Activated naive CD4-positive, alpha-beta T cell treated with Interleukin-2 at 50 U/mL for 16 hours (primary cell): Measurements from ENCODE around the gene APBA2.

Experiments
- DNase-seq: peaks from one replicate; pipeline ENCODE4 v3.0.0-alpha.2; 2020

Gene APBA2

DNA sequence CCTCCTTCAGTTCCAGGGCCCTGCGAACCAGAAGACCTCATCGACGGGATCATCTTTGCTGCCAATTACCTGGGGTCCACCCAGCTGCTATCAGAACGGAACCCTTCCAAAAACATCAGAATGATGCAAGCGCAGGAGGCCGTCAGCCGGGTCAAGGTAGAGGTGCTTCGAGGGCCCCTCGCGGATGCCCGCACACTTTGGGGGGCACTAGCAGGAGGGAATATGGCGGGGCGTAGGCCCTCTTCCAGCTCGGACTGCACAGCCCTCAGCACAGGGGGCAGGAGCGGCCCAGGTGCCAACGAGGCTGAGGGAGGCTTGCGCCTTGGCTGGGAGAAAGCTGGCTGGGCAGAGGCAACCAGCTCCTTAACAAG lies 207.3 kb downstream of the APBA2 start:
- DNase-seq: no peak

DNA sequence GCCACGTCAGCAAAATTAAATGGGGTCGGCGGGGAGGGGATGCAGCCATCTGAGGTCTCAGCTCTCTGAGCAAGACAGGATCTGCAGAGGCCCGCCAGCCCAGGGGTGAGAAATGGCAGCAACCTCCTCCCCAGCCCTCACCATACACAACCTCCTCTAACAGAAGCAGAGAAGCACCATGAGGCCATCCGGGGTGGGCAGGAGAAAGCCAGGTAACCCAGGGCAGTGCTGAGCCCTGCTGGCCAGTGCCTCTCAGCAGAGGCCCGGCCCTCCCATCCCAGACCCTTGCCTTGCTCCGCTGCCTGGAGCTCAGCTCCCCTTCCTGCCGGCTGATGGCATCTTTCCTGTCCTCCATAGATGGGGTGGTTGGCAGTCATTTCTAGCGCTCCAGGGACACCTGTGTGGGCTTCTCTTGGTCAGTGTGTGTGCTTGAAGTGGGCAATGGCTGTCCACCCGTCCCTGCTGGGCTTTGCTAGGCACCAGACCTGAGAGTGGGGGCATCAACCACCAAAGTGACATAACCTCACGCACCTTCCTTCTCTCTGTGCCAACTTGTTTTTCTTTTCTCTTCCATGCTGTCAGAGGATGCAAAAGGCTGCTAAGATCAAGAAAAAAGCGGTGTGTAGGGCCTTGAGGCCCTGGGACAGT lies 208.0 kb downstream of the APBA2 start:
- no peak for DNase-seq

DNA sequence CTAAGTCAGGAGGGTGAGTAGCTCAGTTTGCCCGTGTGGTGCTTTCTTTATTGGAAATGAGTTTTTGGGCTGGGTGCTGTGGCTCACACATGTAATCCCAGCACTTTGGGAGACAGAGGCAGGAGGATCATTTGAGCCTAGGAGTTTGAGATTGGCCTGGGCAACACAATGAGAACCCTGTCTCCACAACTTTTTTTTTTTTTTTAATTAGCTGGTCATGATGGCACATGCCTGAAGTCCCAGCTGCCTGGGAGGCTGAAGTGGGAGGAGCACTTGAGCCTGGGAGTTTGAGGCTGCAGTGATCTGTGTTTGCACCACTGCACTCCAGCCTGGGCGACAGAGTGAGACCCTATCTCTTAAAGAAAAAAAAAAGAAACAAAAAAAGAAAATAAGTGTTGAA lies 208.9 kb downstream of the APBA2 start:
- DNase-seq: no peak

DNA sequence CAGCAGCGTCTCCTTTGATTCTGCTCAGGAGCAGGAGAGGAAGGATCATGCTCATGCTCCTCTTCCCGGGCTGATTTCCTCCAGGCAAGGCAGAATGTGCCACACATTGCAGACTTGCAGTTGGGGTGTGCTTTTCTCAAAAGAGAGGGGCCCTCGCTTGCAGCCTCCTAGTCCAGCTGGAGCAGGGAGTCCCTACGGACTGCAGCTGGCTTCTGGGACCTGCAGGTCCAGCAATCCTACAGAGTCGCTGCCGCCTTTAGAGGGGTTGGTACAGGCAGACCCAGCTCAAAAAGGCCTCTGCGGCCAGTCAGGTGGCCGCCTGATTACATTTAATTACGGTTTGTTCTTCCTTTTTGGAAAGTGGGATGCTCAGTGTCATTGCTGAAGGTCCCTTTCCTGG lies 210.0 kb downstream of the APBA2 start:
- DNase-seq: no peak

DNA sequence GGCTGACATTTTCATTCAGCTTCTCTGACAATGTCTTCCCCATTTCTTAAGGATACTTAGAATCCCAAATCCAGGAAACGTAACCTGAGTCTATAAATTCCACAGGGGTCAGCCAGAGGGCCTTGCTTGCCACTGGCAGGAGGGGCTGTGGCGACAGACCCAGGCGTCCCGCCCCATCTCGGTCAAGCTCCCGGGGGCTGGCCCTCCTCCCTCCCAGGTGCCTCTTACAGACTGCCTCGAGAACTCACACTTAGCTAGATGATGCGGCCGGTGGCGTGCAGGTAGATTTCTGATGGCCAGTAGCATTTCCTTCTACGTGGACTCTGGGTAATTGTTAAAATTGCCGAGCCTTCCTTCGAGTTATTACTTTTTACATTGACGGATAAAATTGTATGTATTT lies 211.4 kb downstream of the APBA2 start:
- DNase-seq: no peak

DNA sequence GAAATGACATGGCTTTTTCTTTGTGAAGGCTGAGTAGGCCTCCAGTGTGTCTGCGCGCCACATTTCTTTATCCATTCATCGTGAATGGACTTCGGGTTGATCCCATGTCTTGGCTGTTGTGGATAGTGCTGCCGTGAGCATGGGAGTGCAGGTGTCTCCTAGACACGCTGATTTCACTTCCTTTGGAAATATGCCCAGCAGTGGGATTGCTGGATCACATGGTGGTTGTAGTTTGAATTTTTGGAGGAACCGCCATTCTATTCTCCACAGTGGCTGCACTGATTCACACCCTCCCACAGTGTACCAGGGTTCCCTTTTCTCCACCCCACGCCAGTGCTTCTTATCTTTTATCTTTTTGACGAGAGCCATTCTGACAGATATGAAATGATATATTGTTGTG lies 212.2 kb downstream of the APBA2 start:
- DNase-seq: no peak

DNA sequence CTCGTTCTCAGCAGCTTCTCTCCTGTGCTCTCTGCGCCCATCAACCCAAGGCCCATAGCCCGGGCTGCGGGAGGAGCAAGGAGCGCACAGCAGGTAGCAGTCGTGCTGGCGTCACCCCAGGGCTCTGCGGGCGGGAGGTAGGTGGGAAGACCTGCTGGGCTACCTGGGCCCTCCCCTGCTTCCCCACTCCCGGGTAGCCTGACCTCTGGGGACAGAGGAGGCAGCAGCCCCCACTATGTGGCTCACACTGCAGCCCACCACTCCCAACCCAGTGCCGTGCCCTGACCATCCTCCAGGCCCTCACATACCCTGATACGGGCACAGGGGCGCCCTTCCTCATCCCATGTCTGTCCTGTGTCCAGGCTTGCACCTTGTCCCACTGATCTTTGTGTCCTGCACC lies 212.9 kb downstream of the APBA2 start:
- DNase-seq: no peak

DNA sequence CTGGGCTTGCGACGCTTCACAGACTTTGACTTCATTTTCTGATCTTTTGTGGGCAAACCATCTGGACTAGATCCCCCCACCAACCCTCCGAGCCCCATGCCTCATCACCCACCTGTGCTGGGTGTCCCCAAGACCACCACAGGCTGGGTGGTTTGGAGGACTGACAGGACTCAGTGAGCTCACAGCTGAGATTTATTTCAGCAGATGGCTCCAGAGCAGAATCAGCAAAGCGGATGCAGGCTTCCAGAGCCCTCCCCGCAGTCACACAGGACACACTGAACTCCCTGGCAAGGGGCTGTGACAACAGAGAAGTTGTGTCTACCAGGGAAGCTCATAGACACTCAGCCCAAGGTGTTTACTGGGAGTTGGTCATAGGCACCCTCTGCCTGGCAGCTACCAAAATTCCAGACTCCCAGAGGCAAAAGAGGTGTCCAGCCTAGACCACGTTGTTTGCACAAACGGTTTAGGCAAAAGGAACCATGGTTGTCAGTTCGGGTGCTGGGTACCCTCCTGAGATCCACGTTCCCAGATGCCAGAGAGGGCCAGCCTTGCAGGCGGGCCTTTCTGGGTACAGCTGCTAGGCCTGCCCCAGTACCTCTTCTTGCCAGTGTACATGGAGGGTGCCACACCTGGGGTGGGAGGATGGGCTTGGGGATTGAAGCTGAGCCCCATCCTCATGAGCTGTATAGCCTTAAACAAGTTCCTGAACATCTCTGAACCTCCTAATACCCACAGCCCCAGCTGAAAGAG lies 213.5 kb downstream of the APBA2 start:
- DNase-seq: no peak

DNA sequence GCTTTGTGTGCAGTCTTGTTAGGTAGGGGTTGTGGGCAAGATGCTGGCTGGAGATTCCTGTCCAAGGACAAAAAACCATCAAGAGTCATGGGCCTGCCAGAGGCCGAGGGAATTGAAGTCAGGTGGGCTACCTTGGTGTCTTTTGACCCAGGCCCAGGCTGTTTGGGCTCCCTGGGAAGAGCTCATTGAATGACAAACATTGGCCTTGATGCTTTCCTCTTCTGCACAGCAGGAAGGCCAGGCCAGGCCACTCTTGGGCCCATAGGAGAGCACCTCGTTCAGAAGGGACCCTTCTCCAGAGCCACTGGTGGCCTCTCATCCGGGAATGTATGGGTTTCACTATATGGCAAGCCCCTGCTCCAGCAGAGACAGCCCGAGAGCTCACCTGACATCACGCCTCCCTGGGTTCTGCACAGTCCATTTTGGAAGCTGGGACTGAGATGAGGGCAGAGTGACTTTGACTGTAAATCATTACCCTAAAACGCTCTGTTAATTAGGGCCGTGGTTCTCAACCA lies 214.8 kb downstream of the APBA2 start:
- no peak for DNase-seq

DNA sequence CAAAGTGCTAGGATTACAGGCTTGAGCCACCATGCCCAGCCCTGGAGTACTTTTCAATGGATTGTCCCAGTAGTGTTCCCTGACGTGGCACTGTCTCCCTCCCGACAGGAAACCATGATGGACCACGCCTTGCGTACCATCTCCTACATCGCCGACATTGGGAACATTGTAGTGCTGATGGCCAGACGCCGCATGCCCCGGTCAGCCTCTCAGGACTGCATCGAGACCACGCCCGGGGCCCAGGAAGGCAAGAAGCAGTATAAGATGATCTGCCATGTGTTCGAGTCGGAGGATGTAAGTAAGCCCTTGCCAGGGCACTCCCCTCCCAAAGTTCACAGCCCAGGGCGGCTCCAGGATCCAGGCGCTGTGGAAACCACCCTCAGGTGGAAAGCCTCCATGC lies 215.7 kb downstream of the APBA2 start:
- no peak for DNase-seq

DNA sequence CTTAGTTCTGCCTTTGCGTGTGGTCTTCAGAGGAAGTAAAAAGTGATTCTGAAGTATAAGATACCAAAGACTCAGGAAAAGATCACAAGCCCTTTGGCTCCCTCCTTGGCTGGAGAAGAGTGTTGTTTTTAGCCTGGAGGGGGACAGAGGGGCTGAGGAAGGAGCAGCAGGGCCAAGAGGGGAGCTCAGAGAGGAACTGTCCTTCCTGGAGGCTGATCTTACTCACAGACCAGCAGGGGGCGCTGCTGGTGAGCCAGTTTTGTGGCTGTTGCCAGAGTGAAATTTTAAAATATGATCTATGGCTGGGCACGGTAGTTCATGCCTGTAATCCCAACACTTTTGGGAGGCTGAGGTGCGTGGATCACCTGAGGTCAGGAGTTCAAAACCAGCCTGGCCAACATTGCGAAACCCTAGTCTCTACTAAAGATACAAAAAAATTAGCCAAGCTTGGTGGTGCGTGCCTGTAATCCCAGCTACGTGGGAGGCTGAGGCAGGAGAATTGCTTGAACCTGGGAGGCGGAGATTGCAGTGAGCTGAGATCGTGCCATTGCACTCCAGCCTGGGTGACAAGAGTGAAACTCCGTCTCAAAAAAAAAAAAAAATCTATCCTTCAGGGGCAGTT lies 216.5 kb downstream of the APBA2 start:
- peak; percentile 58 for DNase-seq

DNA sequence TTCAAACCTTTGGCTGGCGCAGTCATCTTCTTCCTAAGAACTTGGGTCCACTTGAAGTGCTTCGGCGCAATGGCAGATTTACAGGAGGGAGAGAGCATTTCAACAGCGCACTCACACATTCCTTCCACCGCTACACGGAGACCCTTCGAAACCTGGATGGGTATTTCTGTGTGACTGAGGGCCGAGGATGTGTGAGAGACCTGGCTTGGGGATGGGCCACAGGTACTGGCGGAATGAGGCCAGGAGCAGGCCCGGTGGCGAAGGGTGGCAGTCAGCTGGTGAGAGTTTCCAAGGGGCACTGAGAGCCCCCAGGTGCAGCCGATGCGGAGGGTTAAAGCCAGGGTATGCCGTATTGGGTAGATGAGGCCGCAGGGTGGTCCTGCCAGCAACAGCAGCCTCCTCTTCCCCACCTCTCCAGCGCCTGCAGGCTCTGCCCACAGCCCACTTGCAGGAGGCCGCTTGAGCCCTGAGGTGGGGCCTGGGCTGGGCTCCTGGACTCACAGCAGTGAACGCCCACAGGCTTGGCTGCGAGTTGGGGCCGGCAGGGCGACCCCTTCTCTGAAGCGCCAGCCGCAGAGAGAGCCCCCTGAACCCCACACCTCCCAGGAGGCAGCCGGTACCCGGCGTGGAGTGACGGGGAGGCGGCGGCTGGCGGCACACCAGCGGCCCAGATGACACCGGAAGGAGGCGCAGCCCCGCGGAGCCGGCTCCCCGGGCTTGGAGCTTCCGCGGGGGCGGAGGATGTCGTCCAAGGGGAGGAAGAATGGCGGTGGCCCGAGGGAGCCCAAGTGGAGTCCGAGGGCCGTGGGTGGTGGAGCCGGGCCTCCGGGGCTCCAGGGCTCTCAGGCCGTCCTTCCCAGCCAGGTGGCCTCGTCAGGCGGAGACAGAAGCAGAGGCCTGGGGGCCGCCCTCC lies 217.4 kb downstream of the APBA2 start:
- no peak for DNase-seq

DNA sequence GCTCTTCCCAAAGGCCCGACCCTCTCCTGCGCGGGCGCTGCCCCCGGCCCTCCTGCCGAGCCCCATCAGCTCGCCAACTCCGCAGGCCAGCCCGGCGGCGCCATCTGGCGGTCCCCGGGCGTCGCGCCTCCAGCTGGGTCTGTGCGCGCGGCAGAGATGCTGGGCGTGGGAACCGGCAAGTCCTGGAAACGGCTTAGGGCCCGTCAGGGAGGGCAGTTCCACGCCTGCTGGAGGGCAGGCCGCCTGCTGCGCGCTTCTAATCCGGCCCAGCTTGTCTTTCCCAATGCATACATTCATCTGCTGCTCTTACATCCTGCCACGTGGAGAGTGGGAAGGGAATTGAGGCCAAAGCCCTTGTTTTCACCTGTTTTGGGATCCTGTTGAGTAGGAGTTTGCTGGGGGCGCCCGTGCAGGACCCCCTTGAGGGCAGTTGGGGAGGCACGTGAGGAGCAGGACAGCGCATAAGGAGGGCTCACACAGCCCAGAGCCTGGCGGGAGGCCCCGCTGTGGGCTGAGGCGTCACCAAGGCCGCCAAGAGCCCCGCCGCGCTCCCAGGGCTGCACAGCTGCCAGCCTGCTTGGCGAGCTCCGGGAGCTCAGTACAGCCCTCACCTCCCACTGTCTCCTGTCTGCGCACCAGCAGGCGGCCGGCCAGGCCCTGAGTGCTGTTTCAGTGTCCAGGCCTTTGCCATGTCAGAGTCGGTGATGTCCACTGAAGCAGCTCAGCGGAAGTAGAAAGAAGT lies 218.2 kb downstream of the APBA2 start:
- DNase-seq: peak; percentile 60

DNA sequence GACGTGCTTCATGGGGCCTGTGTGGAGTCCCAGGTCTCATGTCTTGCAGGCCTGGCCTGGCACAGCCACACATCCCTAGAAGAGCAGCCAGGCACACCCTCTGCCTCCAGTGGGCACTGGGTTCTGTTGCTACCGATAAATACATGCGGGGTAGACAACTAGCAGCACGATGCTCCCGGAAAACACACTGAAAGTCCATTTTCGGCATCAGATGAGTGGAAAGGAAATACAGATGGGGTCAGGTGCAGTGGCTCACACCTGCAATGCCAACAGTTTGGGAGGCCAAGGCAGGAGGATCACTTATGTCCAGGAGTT lies 218.7 kb downstream of the APBA2 start:
- no peak for DNase-seq

DNA sequence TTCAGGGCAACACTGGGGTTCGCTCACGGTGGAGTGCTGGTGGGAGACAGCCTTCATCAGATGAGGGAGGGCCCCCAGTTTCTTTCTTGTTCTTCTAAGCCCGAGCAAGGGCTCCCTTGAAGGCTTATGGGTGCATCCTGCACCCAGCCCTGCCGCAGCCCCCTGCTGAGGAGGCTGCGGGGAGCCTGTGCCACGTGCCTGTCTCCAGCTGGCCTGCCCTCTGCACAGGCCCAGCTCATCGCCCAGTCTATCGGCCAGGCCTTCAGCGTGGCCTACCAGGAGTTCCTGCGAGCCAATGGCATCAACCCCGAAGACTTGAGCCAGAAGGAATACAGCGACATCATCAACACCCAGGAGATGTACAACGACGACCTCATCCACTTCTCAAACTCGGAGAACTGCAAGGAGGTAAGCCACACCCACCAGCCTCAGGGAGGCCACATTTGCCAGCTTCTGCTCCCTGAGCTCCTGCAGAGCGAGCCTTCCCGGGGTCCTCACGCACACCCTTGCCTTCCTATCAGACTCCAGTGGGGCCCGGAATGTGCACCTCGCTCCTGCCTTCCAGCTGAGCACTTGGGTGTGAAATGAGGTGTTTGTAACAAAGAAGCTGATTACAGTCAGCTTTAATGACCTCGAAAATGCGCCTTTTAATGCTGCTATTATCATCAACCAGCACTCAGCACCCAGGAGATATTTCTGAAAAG lies 219.5 kb downstream of the APBA2 start:
- DNase-seq: no peak

DNA sequence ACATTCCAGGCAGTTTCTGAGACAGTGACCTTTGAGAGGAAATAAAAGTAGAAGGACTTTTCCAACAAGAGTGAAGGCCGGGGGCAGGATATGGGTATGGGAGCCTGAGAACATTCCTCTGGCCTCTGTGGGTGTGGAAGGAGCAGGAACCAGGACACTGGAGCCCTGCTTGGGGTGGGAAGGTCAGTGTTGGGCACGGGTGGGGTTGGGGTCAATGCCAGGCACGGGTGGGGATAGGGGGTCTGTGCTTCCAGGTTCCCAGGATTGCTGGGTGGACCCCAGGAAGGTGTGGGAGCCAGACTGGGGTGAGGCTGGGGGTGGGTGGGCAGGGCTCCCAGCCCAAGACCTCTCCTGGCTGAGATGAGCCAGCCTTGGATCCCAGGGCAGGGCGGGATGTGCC lies 220.3 kb downstream of the APBA2 start:
- no peak for DNase-seq

DNA sequence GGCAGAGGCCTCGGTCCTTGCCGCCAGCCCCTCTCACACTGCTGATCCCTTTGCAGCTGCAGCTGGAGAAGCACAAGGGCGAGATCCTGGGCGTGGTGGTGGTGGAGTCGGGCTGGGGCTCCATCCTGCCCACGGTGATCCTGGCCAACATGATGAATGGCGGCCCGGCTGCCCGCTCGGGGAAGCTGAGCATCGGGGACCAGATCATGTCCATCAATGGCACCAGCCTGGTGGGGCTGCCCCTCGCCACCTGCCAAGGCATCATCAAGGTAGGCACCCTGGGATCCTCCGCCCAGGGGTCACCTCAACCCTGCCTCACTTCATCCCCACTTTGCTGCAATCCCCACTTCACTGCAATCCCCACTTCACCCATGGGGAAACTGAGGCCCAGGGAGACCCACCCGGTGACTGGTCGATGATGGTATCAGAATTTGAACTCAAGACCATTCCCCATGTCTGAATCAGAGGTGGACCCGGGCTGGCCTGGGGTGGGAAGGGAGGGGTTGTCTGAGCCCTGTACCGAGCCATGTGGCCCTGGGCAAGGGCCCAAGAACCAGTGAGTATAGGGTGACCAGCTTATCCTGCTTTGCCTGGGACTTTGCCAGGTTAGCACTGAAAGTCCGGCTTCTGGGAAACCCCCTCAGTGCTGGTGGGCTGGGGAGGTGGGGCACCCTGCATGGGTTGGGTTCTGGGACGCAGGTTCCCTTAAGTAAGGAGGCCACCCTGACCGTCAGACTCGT lies 220.9 kb downstream of the APBA2 start:
- no peak for DNase-seq

DNA sequence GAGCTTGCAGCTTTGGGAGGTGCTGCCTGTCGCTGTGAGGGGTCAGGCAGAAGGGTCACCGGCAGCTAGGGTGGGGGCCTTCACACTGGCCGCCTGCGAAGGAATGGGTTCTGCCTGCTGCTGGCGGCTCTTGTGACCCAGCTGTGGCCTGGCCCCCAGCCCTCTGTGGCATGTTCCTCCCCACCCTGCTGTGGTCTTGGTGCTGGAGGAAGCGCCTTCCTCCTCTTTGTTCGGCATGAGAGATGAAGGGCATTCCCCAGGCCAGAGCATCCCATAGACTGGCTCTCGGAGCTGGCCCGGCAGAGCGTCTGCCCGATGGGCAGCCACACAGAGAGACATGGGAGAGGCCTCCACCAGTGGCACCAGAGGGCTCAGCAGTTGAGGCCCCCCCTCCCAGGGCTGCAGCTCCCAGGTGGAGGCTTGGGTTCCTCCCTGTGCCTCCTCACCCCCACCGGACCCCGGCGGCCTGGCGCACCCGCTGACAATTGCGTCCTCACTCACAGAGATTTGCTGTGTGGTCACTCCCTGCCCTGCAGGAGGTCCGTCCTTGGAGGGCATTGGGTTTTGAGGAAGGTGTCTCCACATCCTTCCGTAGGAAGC lies 221.6 kb downstream of the APBA2 start:
- DNase-seq: no peak

DNA sequence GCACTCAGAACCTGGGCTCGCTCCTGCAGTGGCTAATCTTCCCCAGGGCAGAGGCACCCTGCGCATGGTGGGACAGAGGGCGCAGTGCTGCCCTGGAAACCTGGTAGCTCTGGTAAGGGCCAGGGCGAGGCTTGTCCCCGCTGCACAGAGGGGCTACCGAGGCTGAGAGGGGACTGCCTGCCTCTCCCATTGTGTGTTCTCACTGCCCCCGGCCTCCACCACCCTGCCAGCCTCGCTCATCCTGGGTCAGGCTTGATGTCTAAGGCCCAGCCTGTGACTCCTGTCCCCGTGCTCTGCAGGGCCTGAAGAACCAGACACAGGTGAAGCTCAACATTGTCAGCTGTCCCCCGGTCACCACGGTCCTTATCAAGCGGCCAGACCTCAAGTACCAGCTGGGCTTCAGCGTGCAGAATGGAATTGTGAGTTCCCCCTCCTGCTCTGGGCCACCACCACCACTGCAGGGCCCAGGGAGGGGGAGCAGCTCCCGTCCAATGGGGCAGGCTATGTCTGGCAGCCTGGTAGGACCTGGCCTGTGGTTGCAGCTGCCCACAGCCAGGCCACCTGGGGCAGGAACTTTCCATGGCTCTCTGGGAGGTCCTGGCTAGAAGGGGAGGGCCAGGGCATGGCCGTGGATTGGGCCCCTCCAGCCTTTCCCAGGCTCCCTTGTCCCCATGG lies 222.3 kb downstream of the APBA2 start:
- no peak for DNase-seq

DNA sequence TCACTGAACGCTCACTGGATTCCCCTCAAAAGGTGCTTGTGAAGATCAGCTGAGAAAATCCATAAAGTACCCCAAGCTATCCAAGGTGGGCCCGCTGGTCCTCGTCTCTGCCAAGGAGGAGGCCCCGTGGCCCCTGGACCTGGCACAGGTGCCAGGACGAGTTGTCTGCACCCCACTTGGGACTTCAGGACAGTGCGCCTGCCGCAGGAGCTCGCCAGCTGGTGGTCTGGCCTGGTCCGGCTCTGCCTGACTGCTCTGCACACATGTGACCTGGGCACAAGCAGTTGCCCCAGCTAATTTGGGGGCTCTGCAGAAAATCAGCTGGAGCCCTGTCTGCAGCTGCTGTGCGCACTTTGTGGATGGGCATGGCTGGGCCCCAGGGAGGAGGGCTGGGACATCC lies 224.0 kb downstream of the APBA2 start:
- DNase-seq: no peak
